Hematopoietic multipotent progenitor cell treated with erythropoietin and hydrocortisone succinate and interleukin-3 and kit ligand, for 4 days (in vitro differentiated cells): Measurements from ENCODE around the gene PTRHD1.

Source experiments
- DNase-seq: peaks from one replicate; pipeline ENCODE4 v3.0.0-alpha.2; 2015

Gene PTRHD1

GRCh38 chr2:24749069-24749691, 44.0 kb downstream of the PTRHD1 start:
- peak; percentile 24 for DNase-seq

DNA sequence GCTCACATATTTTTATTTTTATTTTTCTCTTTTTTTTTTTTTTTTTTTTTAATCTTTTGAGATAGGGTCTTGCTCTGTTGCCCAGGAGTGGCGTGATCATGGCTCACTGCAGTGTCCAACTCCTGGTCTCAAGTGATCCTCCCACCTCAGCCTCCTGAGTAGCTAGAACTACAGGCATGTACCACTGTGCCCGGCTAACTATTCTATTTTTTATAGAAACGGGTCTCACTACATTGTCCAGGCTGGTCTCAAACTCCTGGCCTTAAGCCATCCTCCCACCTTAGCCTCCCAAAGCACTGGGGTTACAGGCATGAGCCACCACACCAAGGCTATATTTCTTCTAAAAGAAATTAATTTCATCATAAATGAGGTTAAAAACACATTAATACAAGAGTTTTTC, 45.9 kb downstream of the PTRHD1 start:
- DNase-seq = no peak

GRCh38 chr2:24745825-24746224, 47.4 kb downstream of the PTRHD1 start:
- no peak for DNase-seq

DNA sequence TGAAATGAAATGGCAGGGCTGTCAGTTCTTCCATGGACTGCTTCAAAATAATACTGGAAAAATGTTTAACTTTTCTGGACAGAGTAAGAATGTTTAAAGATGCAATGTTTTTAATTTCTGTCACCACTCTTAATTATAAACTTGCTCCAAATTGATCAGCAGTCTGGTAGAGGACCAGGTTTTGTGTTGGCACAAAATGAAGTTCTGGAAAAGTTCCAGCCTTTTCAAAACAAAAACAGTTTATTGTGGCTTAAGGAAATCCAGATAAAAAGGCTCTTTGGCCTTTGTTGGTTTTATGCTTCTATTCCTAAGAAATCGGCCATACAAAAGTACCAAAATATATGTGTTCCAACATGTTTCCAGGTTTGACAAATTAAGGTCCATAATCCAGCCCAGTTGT, 48.8 kb downstream of the PTRHD1 start:
- no peak for DNase-seq

DNA sequence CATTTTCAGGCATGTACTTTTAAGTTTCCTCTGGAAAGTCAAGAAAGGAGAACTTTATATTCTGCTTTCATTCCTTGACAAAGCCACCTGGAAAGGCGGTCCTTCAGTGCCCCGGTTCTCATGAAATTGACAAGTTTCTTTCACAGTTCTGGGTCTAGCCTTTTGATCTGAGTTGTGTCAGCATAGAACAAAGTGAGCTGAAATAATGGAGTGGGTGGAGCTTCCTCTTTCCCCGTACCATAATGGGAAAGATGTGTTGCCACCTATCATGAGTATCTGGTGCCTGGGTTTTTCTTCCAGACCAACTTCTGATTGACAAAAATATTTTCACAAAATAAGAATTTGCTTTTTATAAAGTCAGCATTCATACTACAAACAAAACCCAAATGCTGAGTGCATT, 49.3 kb downstream of the PTRHD1 start:
- no peak for DNase-seq

GRCh38 chr2:24742730-24743129, 50.5 kb downstream of the PTRHD1 start:
- DNase-seq = no peak

DNA sequence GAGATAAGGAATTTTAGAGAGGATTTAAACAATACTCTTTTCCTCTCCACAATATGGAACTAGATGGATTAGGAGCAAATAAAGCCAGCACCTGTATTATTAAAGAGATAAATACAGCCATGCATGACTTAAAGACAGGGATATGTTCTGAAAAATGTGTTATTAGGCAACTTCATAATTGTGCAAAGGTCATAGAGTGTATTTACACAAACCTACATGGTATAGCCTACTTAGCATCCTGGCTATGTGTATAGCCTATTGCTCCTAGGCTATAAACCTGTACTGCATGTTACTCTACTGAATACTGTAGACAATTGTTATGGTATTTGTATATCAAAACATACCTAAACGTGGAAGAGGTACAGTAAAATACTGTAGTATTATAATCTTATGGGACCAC, 53.0 kb downstream of the PTRHD1 start:
- no peak for DNase-seq
